Neural cell (in vitro differentiated cells): ENCODE data around the gene MIER1. TPM values are rescaled to one million over a fixed set of nuclear protein-coding genes. Genes with fewer than 3 reads are reported as not detected.

Experiments
- H2AFZ ChIP-seq: fragments of 200-600, 300-800 bp; sonication (generic), shearing (Covaris generic); 2 replicates; pipeline ENCODE4 v1.6.0; 2014; ENCODE audit warnings: low read depth, mild to moderate bottlenecking, antibody characterized with exemption, low read length, moderate library complexity
- H3F3A ChIP-seq: fragments of 200-600 bp; shearing (Covaris generic); 2 replicates; pipeline ENCODE4 v1.6.1; 2016; ENCODE audit warnings: mild to moderate bottlenecking, moderate library complexity, mixed read lengths, antibody characterized with exemption, low read length; ENCODE audit not compliant: insufficient read depth, poor library complexity, severe bottlenecking
- H3K27ac ChIP-seq: fragments of 200-600, 300-800 bp; sonication (generic), shearing (Covaris generic); 2 replicates; pipeline ENCODE4 v1.5.1; 2014; ENCODE audit warnings: mild to moderate bottlenecking, low read length, moderate library complexity
- H3K27me3 ChIP-seq: fragments of 300-800, 200-600 bp; sonication (generic), shearing (Covaris generic); 2 replicates; pipeline ENCODE4 v1.6.0; 2014; ENCODE audit warnings: mild to moderate bottlenecking, low read depth, low read length, moderate library complexity; ENCODE audit not compliant: insufficient read depth
- H3K36me3 ChIP-seq: fragments of 300-800, 200-600 bp; sonication (generic), shearing (Covaris generic); 2 replicates; pipeline ENCODE4 v1.5.1; 2014; ENCODE audit warnings: mild to moderate bottlenecking, antibody characterized with exemption, low read length, moderate library complexity; ENCODE audit not compliant: insufficient read depth
- H3K4me2 ChIP-seq: fragments of 300-800, 200-600 bp; sonication (generic), shearing (Covaris generic); 2 replicates; pipeline ENCODE4 v1.6.0; 2014; ENCODE audit warnings: mild to moderate bottlenecking, low read length
- H3K4me3 ChIP-seq: fragments of 300-800, 200-600 bp; sonication (generic), shearing (Covaris generic); 2 replicates; pipeline ENCODE4 v1.5.1; 2014; ENCODE audit warnings: mild to moderate bottlenecking, low read length, moderate library complexity
- H3K79me2 ChIP-seq: fragments of 200-600 bp; shearing (Covaris generic); replicated peaks from 2 replicates; pipeline ENCODE4 v1.6.0; 2014; ENCODE audit warnings: mild to moderate bottlenecking, low read length, moderate library complexity; ENCODE audit not compliant: insufficient read depth
- H3K9ac ChIP-seq: fragments of 300-800, 200-600 bp; sonication (generic), shearing (Covaris generic); 2 replicates; pipeline ENCODE4 v1.6.1; 2016; ENCODE audit warnings: mild to moderate bottlenecking, low read length, mixed read lengths
- H3K9me2 ChIP-seq: fragments of 200-600 bp; shearing (Covaris generic); 2 replicates; pipeline ENCODE4 v1.6.1; 2016; ENCODE audit warnings: mild to moderate bottlenecking, low read length, mixed read lengths; ENCODE audit not compliant: insufficient read depth
- H3K9me3 ChIP-seq: fragments of 200-600, 300-800 bp; sonication (generic), shearing (Covaris generic); 2 replicates; pipeline ENCODE4 v1.6.1; 2016; ENCODE audit warnings: mild to moderate bottlenecking, mixed run types, low read length, moderate library complexity, mixed read lengths
- H4K20me1 ChIP-seq: fragments of 200-600 bp; shearing (Covaris generic); 2 replicates; pipeline ENCODE4 v1.6.1; 2016; ENCODE audit warnings: mild to moderate bottlenecking, mixed run types; ENCODE audit not compliant: insufficient read depth
- CTCF ChIP-seq: fragments of 450-650 bp; IDR thresholded peaks from 2 replicates; pipeline ENCODE4 v1.5.1; 2014; ENCODE audit warnings: antibody characterized with exemption, mild to moderate bottlenecking, moderate library complexity; ENCODE audit not compliant: poor library complexity, severe bottlenecking
- EP300 ChIP-seq: fragments of 450-650 bp; conservative IDR thresholded peaks from 2 replicates; pipeline ENCODE4 v1.6.1; 2014; ENCODE audit warnings: antibody characterized with exemption, mild to moderate bottlenecking, moderate library complexity; ENCODE audit not compliant: poor library complexity, severe bottlenecking
- EZH2 ChIP-seq: fragments of 200-600, 300-800 bp; shearing (Covaris generic), sonication (generic); IDR thresholded peaks from 2 replicates; pipeline ENCODE4 v1.6.1; 2014; ENCODE audit warnings: antibody characterized with exemption, low read length, borderline replicate concordance, mild to moderate bottlenecking; ENCODE audit not compliant: insufficient read depth, poor library complexity, severe bottlenecking
- MXI1 ChIP-seq: fragments of 450-650 bp; conservative IDR thresholded peaks from 2 replicates; pipeline ENCODE4 v1.6.1; 2014; ENCODE audit warnings: antibody characterized with exemption, mild to moderate bottlenecking; ENCODE audit not compliant: poor library complexity, severe bottlenecking
- RAD21 ChIP-seq: fragments of 450-650 bp; conservative IDR thresholded peaks from 2 replicates; pipeline ENCODE4 v1.6.1; 2014; ENCODE audit warnings: antibody characterized with exemption, mild to moderate bottlenecking, moderate library complexity
- REST ChIP-seq: IDR thresholded peaks from 2 replicates; pipeline ENCODE4 v1.6.1; 2012; ENCODE audit warnings: borderline replicate concordance
- SMC3 ChIP-seq: fragments of 450-650 bp; conservative IDR thresholded peaks from 2 replicates; pipeline ENCODE4 v1.6.1; 2014; ENCODE audit warnings: antibody characterized with exemption, mild to moderate bottlenecking, moderate library complexity; ENCODE audit not compliant: poor library complexity
- TAF1 ChIP-seq: IDR thresholded peaks from 2 replicates; pipeline ENCODE4 v1.6.1; 2012; ENCODE audit warnings: low read depth
- polyA plus RNA-seq: library from polyadenylated mRNA; depleted of rRNA; stranded (reverse); fragments of >200 nt; gene quantifications from 2 replicates; pipeline ENCODE4 v1.2.3, GENCODE V29; 2014

Gene MIER1
- polyA plus RNA-seq, 1 donor from 2014 or later, result 16.1 TPM

- Histone ChIP-seq H3F3A (no peaks in the 10 kb centered on the region), H4K20me1 (no peaks in the 10 kb centered on the region), H3K27me3 (no peaks in the 10 kb centered on the region), H3K36me3 (no peaks in the 10 kb centered on the region), H2AFZ (no peak overlapping the region), H3K27ac (peak overlapping the region; percentile 43), H3K4me2 (peak overlapping the region; percentile 74), H3K9me3 (no peaks in the 10 kb centered on the region), H3K4me3 (peak overlapping the region; percentile 78), H3K9ac (peak overlapping the region; percentile 65), H3K9me2 (no peaks in the 10 kb centered on the region), H3K79me2 (peaks cover 59% of the 10 kb centered on the region)
- TF ChIP-seq TAF1, result no peak
- TF ChIP-seq EP300, result no peak
- no peak for TF ChIP-seq EZH2
- no peak for TF ChIP-seq CTCF
- no peak for TF ChIP-seq MXI1
Measured at GRCh38 chr1:66930823-66931174, 6.0 kb downstream of the MIER1 start.

- Histone ChIP-seq H3K9me3 (no peaks in the 10 kb centered on the region), H3K36me3 (no peaks in the 10 kb centered on the region), H3F3A (no peaks in the 10 kb centered on the region), H3K9ac (peak overlapping the region; percentile 11), H2AFZ (no peak overlapping the region), H3K27ac (no peak overlapping the region), H3K27me3 (no peaks in the 10 kb centered on the region), H3K4me3 (peak overlapping the region; percentile 78), H3K9me2 (no peaks in the 10 kb centered on the region), H3K79me2 (peaks cover 56% of the 10 kb centered on the region), H4K20me1 (no peaks in the 10 kb centered on the region), H3K4me2 (peak overlapping the region; percentile 74)
- TF ChIP-seq SMC3, result no peak
- TF ChIP-seq CTCF, result no peak
- no peak for TF ChIP-seq REST
- TF ChIP-seq EZH2, result no peak
- no peak for TF ChIP-seq RAD21
Measured at GRCh38 chr1:66931590-66931989, 6.8 kb downstream of the MIER1 start.
